ENCODE measurements around the gene ZBP1.

ZBP1 gene

DNA sequence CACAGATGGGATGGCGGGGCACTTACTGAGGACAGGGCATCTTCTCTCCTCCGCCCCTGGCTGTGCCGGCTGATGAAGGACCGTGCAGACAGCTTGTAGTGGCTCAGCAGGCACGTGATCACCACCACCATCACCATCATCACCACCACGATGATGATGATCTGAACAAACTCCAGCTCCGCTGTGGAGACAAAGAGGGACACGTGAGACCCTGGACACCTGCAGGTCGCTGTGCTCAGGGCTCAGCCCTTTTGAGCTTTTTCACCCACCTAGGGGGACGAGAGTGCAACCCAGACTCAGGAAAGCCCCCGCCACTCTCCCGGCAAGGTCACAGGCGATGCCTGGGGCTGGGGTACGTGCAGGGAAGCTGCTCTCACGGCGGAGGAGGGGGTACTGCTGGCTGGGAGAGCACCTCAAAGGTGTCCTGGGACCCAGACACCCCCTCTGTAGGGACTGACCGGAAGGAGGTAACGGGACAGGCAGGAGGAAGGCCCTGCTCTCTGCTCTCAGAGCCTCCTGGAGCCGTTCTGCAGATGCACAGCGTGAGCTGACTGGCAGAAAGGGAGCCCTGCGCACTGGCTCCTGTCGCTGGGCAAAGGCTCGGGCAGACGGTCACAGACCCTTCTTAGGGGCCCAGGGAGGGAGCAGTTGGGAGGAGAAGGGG lies 39.4 kb upstream of the ZBP1 start:
- peaks cover 38% of the 10 kb centered on the region for H3K79me1 ChIP-seq (replicated peaks; ENCODE audit: low read length, poor library complexity, severe bottlenecking)
- peaks cover 0 to 59% of the 10 kb centered on the region in 2 experiments for H3K36me3 ChIP-seq (ENCODE audit: control insufficient read depth in 1 of 2, insufficient read depth in 2 of 2, low read depth in 1 of 2, low read length in 2 of 2)
- no peak overlapping the region for H3K4me2 ChIP-seq (ENCODE audit: low read length, poor library complexity, severe bottlenecking)
- H2BK12ac ChIP-seq (ENCODE audit: low read length in 2 of 2), result no peak overlapping the region
- no peak overlapping the region for H3K9ac ChIP-seq (ENCODE audit: low read length)
- H4K91ac ChIP-seq (ENCODE audit: low read length), result no peak overlapping the region
- no peaks in the 10 kb centered on the region for H3K27me3 ChIP-seq (ENCODE audit: control insufficient read depth in 1 of 2, insufficient read depth in 1 of 2, low read length in 2 of 2)
- H2AFZ ChIP-seq (ENCODE audit: low read depth, low read length), result no peak overlapping the region
- no peak overlapping the region for H3K14ac ChIP-seq (ENCODE audit: low read length in 2 of 2)
- H3K9me3 ChIP-seq (ENCODE audit: control insufficient read depth, low read length), result no peaks in the 10 kb centered on the region
- no peak overlapping the region for H3K4ac ChIP-seq (ENCODE audit: low read depth in 1 of 2, low read length in 2 of 2)
- no peak overlapping the region for H3K18ac ChIP-seq (ENCODE audit: low read depth in 1 of 2, low read length in 2 of 2)
- DNase-seq, result no peak
- H3K4me1 ChIP-seq (ENCODE audit: control insufficient read depth, insufficient read depth, low read depth, low read length), result peaks cover 4% of the 10 kb centered on the region
- H2BK5ac ChIP-seq (ENCODE audit: low read depth, low read length, poor library complexity, severe bottlenecking), result no peak overlapping the region
- H2BK120ac ChIP-seq (ENCODE audit: low read depth, low read length), result no peak overlapping the region
- no peak overlapping the region for H3K27ac ChIP-seq (ENCODE audit: low read length, poor library complexity, severe bottlenecking)
- H3K23ac ChIP-seq (ENCODE audit: low read length in 2 of 2), result no peak overlapping the region
- H2AK5ac ChIP-seq (ENCODE audit: low read length, severe bottlenecking), result no peak overlapping the region
- 90% methylated on average over 24 of the region's 24 CpGs for WGBS
- H2BK15ac ChIP-seq (ENCODE audit: low read depth, poor library complexity, severe bottlenecking), result no peak overlapping the region
- no peak overlapping the region for H3K4me3 ChIP-seq (ENCODE audit: insufficient read depth in 1 of 2, low read depth in 1 of 2, low read length in 2 of 2)
- H4K8ac ChIP-seq (ENCODE audit: low read length), result no peak overlapping the region

DNA sequence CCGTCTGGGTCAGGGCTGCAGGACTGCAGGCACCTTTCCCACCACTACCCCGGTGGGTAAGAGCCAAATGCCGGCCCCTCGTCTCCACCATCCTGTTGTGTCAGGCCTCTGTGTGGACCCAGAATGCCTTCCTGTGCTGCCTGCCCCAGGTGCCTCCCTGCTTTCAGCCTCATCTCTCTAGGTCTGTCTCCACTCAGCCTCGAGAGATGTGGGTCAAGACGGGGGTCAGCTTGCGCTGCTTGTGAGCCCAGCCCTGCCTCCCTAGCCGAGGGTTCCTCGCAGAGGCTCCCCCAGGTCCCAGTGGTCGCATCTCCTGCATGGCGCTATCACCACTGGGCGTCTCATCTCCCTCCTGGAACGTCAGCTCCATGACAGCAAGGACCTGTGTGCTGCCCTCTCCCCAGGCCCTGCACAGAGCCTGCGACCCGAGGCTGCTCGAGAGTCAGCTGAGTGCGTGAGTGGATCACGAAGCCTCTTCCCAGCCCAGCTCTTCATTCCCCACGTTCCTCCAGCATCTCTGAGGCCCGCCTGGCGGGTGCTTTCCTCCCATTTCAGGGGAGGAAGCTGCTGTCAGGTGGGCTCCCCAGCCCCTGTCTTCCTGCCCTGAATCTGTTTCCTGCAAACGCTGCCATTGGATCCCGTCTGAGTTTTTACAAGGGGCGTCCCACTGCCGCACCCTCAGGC lies 38.7 kb upstream of the ZBP1 start:
- no peak for DNase-seq
- H3K4me2 ChIP-seq (ENCODE audit: low read length, poor library complexity, severe bottlenecking), result no peak overlapping the region
- peaks cover 4% of the 10 kb centered on the region for H3K4me1 ChIP-seq (ENCODE audit: control insufficient read depth, insufficient read depth, low read depth, low read length)
- no peak overlapping the region for H2BK5ac ChIP-seq (ENCODE audit: low read depth, low read length, poor library complexity, severe bottlenecking)
- H3K14ac ChIP-seq (ENCODE audit: low read length in 2 of 2), result no peak overlapping the region
- H2BK15ac ChIP-seq (ENCODE audit: low read depth, poor library complexity, severe bottlenecking), result no peak overlapping the region
- H3K9me3 ChIP-seq (ENCODE audit: control insufficient read depth, low read length), result no peaks in the 10 kb centered on the region
- no peak overlapping the region for H4K91ac ChIP-seq (ENCODE audit: low read length)
- WGBS, result 90% methylated on average over 25 of the region's 25 CpGs
- H3K27me3 ChIP-seq (ENCODE audit: control insufficient read depth in 1 of 2, insufficient read depth in 1 of 2, low read length in 2 of 2), result no peaks in the 10 kb centered on the region
- no peak overlapping the region for H2AK5ac ChIP-seq (ENCODE audit: low read length, severe bottlenecking)
- H3K9ac ChIP-seq (ENCODE audit: low read length), result no peak overlapping the region
- H3K4ac ChIP-seq (ENCODE audit: low read depth in 1 of 2, low read length in 2 of 2), result no peak overlapping the region
- H2BK12ac ChIP-seq (ENCODE audit: low read length in 2 of 2), result no peak overlapping the region
- H3K27ac ChIP-seq (ENCODE audit: low read length, poor library complexity, severe bottlenecking), result no peak overlapping the region
- peaks cover 0 to 56% of the 10 kb centered on the region in 2 experiments for H3K36me3 ChIP-seq (ENCODE audit: control insufficient read depth in 1 of 2, insufficient read depth in 2 of 2, low read depth in 1 of 2, low read length in 2 of 2)
- H4K8ac ChIP-seq (ENCODE audit: low read length), result no peak overlapping the region
- peaks cover 33% of the 10 kb centered on the region for H3K79me1 ChIP-seq (replicated peaks; ENCODE audit: low read length, poor library complexity, severe bottlenecking)
- no peak overlapping the region for H2BK120ac ChIP-seq (ENCODE audit: low read depth, low read length)
- no peak overlapping the region for H2AFZ ChIP-seq (ENCODE audit: low read depth, low read length)
- H3K4me3 ChIP-seq (ENCODE audit: insufficient read depth in 1 of 2, low read depth in 1 of 2, low read length in 2 of 2), result no peak overlapping the region
- H3K18ac ChIP-seq (ENCODE audit: low read depth in 1 of 2, low read length in 2 of 2), result no peak overlapping the region
- H3K23ac ChIP-seq (ENCODE audit: low read length in 2 of 2), result no peak overlapping the region

DNA sequence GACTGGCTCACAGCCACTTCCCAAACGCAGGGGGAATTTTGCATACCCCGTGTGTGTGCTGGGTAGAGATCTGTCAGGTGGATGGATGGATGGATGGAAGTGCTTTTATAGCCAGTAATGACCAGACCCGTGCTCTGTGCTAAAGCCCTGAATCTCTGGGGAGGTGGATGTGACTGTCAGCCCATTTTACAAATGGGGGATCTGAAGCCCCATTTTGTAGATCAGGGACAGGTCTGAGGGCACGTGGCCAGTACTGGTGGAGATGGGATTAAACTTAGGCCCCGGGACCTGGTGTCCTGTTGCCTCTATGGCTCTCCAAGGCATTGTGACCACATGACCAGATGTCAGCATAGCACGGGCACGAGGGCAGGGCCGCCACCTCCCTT lies 38.2 kb upstream of the ZBP1 start:
- Histone ChIP-seq H3K36me3 (ENCODE audit: control insufficient read depth in 1 of 2, insufficient read depth in 2 of 2, low read depth in 1 of 2, low read length in 2 of 2) (peaks cover 0 to 58% of the 10 kb centered on the region in 2 experiments), H3K4me2 (ENCODE audit: low read length, poor library complexity, severe bottlenecking) (no peak overlapping the region), H3K79me1 (replicated peaks; ENCODE audit: low read length, poor library complexity, severe bottlenecking) (peaks cover 28% of the 10 kb centered on the region), H3K14ac (ENCODE audit: low read length in 2 of 2) (no peak overlapping the region), H3K23ac (ENCODE audit: low read length in 2 of 2) (no peak overlapping the region), H2BK12ac (ENCODE audit: low read length in 2 of 2) (no peak overlapping the region), H2BK15ac (ENCODE audit: low read depth, poor library complexity, severe bottlenecking) (no peak overlapping the region), H2BK120ac (ENCODE audit: low read depth, low read length) (no peak overlapping the region), H3K4ac (ENCODE audit: low read depth in 1 of 2, low read length in 2 of 2) (no peak overlapping the region), H4K8ac (ENCODE audit: low read length) (no peak overlapping the region), H2AFZ (ENCODE audit: low read depth, low read length) (no peak overlapping the region), H3K18ac (ENCODE audit: low read depth in 1 of 2, low read length in 2 of 2) (no peak overlapping the region), H3K9me3 (ENCODE audit: control insufficient read depth, low read length) (no peaks in the 10 kb centered on the region), H2AK5ac (ENCODE audit: low read length, severe bottlenecking) (no peak overlapping the region), H4K91ac (ENCODE audit: low read length) (no peak overlapping the region), H2BK5ac (ENCODE audit: low read depth, low read length, poor library complexity, severe bottlenecking) (no peak overlapping the region), H3K9ac (ENCODE audit: low read length) (no peak overlapping the region), H3K4me3 (ENCODE audit: insufficient read depth in 1 of 2, low read depth in 1 of 2, low read length in 2 of 2) (no peak overlapping the region), H3K4me1 (ENCODE audit: control insufficient read depth, insufficient read depth, low read depth, low read length) (peaks cover 4% of the 10 kb centered on the region), H3K27ac (ENCODE audit: low read length, poor library complexity, severe bottlenecking) (no peak overlapping the region), H3K27me3 (ENCODE audit: control insufficient read depth in 1 of 2, insufficient read depth in 1 of 2, low read length in 2 of 2) (no peaks in the 10 kb centered on the region)
- 92% methylated on average over 8 of the region's 8 CpGs for WGBS
- DNase-seq, result no peak

DNA sequence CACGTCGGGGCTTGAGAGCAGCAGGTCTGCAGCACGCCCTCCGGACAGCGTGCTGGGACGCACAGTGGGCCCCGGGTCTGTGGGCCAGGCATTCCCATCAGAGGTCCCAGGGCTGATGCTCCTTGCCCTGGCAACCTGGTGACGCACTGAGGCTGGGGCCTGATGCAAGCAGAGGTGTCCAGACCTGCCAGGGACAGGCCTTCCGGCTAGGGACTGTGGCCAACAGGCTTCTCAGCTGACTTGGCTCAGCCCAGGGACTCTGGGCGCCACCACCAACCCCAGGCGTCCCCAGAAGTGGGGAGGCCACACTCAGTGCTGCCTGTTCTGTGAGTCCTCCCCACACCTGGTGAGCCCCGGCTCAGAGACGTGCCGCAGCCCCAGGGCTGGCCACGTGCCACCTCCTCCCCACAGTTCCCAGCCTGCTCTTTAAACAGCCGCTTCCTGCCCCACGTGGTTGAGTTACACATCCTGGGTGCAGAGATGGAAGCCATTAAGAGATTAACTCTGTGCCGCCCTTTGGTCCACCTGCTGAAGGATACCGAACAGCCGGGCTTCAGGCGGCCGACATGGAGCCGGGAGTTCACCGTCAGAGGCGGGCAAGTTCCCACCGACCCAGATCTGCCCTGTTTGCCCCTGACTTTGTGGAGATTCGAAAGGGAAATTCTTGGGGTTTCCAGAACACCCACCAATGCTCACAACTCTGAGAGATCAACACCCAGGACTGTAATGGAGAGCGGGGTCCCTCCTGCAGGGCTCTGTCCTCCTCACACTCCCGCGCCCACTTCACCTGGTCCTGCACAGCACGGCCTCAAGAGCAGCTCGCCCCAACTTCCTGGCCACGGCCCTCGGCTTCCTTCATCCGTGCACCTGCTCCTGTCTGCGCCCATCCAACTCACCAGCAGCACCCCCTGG lies 37.6 kb upstream of the ZBP1 start:
- no peak overlapping the region for H3K9ac ChIP-seq (ENCODE audit: low read length)

More for the DNA sequence above, 37.6 kb upstream of the ZBP1 start:
- no peak overlapping the region for H2BK15ac ChIP-seq (ENCODE audit: low read depth, poor library complexity, severe bottlenecking)
- no peak overlapping the region for H3K14ac ChIP-seq (ENCODE audit: low read length in 2 of 2)
- H4K8ac ChIP-seq (ENCODE audit: low read length), result no peak overlapping the region
- H2BK12ac ChIP-seq (ENCODE audit: low read length in 2 of 2), result no peak overlapping the region
- peaks cover 0 to 64% of the 10 kb centered on the region in 2 experiments for H3K36me3 ChIP-seq (ENCODE audit: control insufficient read depth in 1 of 2, insufficient read depth in 2 of 2, low read depth in 1 of 2, low read length in 2 of 2)
- no peak overlapping the region for H2BK5ac ChIP-seq (ENCODE audit: low read depth, low read length, poor library complexity, severe bottlenecking)
- no peak overlapping the region for H4K91ac ChIP-seq (ENCODE audit: low read length)
- no peak for DNase-seq
- no peak overlapping the region for H3K4me3 ChIP-seq (ENCODE audit: insufficient read depth in 1 of 2, low read depth in 1 of 2, low read length in 2 of 2)
- no peaks in the 10 kb centered on the region for H3K27me3 ChIP-seq (ENCODE audit: control insufficient read depth in 1 of 2, insufficient read depth in 1 of 2, low read length in 2 of 2)
- H3K4ac ChIP-seq (ENCODE audit: low read depth in 1 of 2, low read length in 2 of 2), result no peak overlapping the region
- peaks cover 22% of the 10 kb centered on the region for H3K79me1 ChIP-seq (replicated peaks; ENCODE audit: low read length, poor library complexity, severe bottlenecking)
- no peak overlapping the region for H2BK120ac ChIP-seq (ENCODE audit: low read depth, low read length)
- H3K23ac ChIP-seq (ENCODE audit: low read length in 2 of 2), result no peak overlapping the region
- no peak overlapping the region for H3K18ac ChIP-seq (ENCODE audit: low read depth in 1 of 2, low read length in 2 of 2)
- no peak overlapping the region for H2AFZ ChIP-seq (ENCODE audit: low read depth, low read length)
- no peak overlapping the region for H2AK5ac ChIP-seq (ENCODE audit: low read length, severe bottlenecking)
- no peaks in the 10 kb centered on the region for H3K9me3 ChIP-seq (ENCODE audit: control insufficient read depth, low read length)
- no peak overlapping the region for H3K27ac ChIP-seq (ENCODE audit: low read length, poor library complexity, severe bottlenecking)
- no peak overlapping the region for H3K4me2 ChIP-seq (ENCODE audit: low read length, poor library complexity, severe bottlenecking)
- WGBS, result 94% methylated on average over 36 of the region's 36 CpGs
- peaks cover 4% of the 10 kb centered on the region for H3K4me1 ChIP-seq (ENCODE audit: control insufficient read depth, insufficient read depth, low read depth, low read length)

All from mesenchymal stem cell (in vitro differentiated cells and primary cell).